Activated T-helper 2 cell treated with anti-CD3 and anti-CD28 coated beads, Interferon-gamma antibody, Interleukin-2, Interleukin-4, amounts not matched to agents 10 μg/mL and 5 μg/mL and 100 μg/mL, durations not matched to agents 14 hours and 24 hours and 36 hours (primary cell): ENCODE results near the gene ZNF536. TPM values are rescaled to one million over a fixed set of nuclear protein-coding genes. Genes with fewer than 3 reads are reported as not detected.
"Not testable (repeated sequence)": the region's sequence is repeated elsewhere in the genome, so short reads cannot be mapped to it uniquely, and the experiment has no call there.

Experiments
- DNase-seq: peaks from one replicate; pipeline ENCODE4 v3.0.0; 2021; ENCODE audit warnings: low spot score
- H3K27ac Mint-ChIP-seq: one replicate; pipeline ENCODE4 v1.8.0; 2021; ENCODE audit warnings: mixed read lengths
- H3K27me3 Mint-ChIP-seq: one replicate; pipeline ENCODE4 v1.8.0; 2021; ENCODE audit warnings: low read depth, mixed read lengths
- H3K36me3 Mint-ChIP-seq: one replicate; pipeline ENCODE4 v1.8.0; 2021; ENCODE audit warnings: low read depth, mixed read lengths
- H3K4me1 Mint-ChIP-seq: one replicate; pipeline ENCODE4 v1.8.0; 2021; ENCODE audit warnings: low read depth, mixed read lengths
- H3K4me3 Mint-ChIP-seq: one replicate; pipeline ENCODE4 v1.8.0; 2021; ENCODE audit warnings: low read depth, mild to moderate bottlenecking, moderate library complexity, mixed read lengths
- H3K9me3 Mint-ChIP-seq: one replicate; pipeline ENCODE4 v1.8.0; 2021; ENCODE audit warnings: mixed read lengths
- intact Hi-C: fragments of 100-400 bp; cut with micrococcal nuclease; formaldehyde crosslinking; loops from one replicate; pipeline ENCODE4 v1.15.1; 2023
- total RNA-seq: library from RNA; stranded (reverse); gene quantifications from 2 replicates; pipeline ENCODE4 v1.2.3, GENCODE V29; 2022

Gene ZNF536
- total RNA-seq, 1 donor from 2014 or later, result not detected

GRCh38 chr19:30457484-30457883 lies 85.3 kb downstream of the ZNF536 start:
- Mint-ChIP-seq H3K9me3 (peaks cover 4% of the 10 kb centered on the region), H3K27me3 (no peaks in the 10 kb centered on the region), H3K36me3 (no peaks in the 10 kb centered on the region), H3K4me3 (no peak overlapping the region), H3K27ac (no peak overlapping the region), H3K4me1 (no peaks in the 10 kb centered on the region)
- intact Hi-C loops, result no loop called here
- DNase-seq, result no peak

DNA sequence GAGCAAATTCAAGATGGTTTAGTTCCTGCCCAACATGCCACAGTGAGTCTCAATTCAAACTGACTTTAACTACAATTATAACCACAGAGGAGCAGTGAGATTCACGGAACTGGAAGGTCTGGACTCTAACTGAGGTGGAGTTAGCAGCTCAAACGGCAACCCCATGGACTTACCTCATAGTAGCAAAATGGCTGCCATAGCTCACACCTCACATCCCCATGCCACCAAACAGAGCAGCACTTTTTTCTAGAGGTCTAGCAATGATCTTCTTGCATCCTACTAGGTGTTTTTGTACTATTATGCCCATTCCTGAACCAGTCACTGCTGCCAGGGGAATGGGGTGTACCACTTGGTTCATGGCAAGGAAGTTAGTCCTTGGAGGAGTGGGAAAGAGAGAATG lies 87.7 kb downstream of the ZNF536 start:
- Mint-ChIP-seq H3K27me3 (no peaks in the 10 kb centered on the region), H3K36me3 (no peaks in the 10 kb centered on the region), H3K4me1 (no peaks in the 10 kb centered on the region), H3K9me3 (peaks cover 4% of the 10 kb centered on the region), H3K27ac (no peak overlapping the region), H3K4me3 (no peak overlapping the region)
- no peak for DNase-seq
- intact Hi-C loops, result no loop called here

DNA sequence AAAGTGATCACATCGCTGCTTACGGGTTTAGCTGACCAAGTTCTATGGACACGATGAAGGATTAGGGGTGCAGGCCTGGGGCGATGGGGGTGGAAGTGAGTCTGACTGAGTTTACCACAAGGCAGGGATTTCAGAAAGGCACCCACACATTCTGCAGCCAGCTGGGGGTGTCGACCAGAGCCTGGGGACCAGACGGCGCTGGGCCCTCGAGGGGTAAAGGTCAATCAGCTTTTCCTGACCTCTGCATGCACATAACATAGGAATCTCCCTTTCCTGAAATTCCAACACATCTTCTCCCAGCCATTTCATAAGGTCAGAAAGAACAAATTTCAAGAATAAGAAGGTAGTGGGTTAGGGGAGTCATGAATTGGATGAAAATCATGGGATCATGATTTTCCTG lies 92.0 kb downstream of the ZNF536 start:
- H3K36me3 Mint-ChIP-seq, result no peaks in the 10 kb centered on the region
- intact Hi-C loops, result no loop called here
- peaks cover 8% of the 10 kb centered on the region for H3K9me3 Mint-ChIP-seq
- no peak overlapping the region for H3K4me3 Mint-ChIP-seq
- no peaks in the 10 kb centered on the region for H3K27me3 Mint-ChIP-seq
- DNase-seq, result no peak
- H3K4me1 Mint-ChIP-seq, result no peaks in the 10 kb centered on the region
- H3K27ac Mint-ChIP-seq, result no peak overlapping the region

DNA sequence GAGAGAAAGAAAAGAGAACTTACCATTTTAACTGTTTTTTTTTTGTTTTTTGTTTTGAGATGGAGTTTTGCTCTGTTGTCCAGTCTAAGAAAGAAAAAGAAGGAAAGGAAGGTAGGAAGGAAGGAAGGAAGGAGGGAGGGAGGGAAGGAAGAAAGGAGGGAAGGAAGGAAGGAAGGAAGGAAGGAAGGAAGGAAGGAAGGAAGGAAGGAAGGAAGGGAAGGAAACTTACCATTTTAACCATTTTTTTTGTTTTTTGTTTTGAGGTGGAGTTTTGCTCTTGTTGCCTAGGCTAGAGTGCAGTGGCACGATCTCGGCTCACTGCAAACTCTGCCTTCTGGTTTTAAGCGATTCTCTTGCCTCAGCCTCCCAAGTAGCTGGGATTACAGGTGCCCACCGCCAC lies 94.4 kb downstream of the ZNF536 start:
- H3K27me3 Mint-ChIP-seq, DNase-seq, H3K4me1 Mint-ChIP-seq, H3K36me3 Mint-ChIP-seq, H3K27ac Mint-ChIP-seq, H3K4me3 Mint-ChIP-seq, H3K9me3 Mint-ChIP-seq, intact Hi-C loops: not testable (repeated sequence)

GRCh38 chr19:30467239-30467638 lies 95.1 kb downstream of the ZNF536 start:
- Mint-ChIP-seq H3K4me1 (no peaks in the 10 kb centered on the region), H3K4me3 (no peak overlapping the region), H3K27me3 (no peaks in the 10 kb centered on the region), H3K36me3 (no peaks in the 10 kb centered on the region), H3K27ac (no peak overlapping the region), H3K9me3 (peaks cover 8% of the 10 kb centered on the region)
- no peak for DNase-seq
- intact Hi-C loops, result no loop called here

DNA sequence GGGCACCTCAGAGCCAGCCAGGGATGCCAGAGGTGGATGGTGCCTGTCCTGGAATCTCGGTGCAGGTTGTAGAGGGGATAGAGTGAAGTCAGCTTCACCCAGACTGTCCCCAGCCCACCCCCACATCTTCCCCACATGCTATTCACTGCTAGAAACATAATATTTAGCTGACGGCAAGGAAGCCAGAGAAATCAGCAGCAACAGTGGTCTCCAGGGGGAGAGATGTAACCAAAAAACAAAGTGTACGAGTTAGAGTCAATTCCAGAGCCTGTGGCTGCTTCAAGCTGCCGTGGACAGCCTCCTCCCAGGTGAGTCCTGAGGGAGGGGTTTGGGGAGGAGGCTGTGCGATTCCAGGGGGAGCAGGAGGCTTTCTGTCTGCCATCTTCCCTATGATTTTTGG lies 97.6 kb downstream of the ZNF536 start:
- no peaks in the 10 kb centered on the region for H3K27me3 Mint-ChIP-seq
- intact Hi-C loops, result no loop called here
- H3K4me1 Mint-ChIP-seq, result no peaks in the 10 kb centered on the region
- H3K4me3 Mint-ChIP-seq, result no peak overlapping the region
- no peak overlapping the region for H3K27ac Mint-ChIP-seq
- H3K9me3 Mint-ChIP-seq, result peaks cover 14% of the 10 kb centered on the region
- DNase-seq, result no peak
- H3K36me3 Mint-ChIP-seq, result no peaks in the 10 kb centered on the region

GRCh38 chr19:30471441-30471840 lies 99.3 kb downstream of the ZNF536 start:
- Mint-ChIP-seq H3K36me3 (no peaks in the 10 kb centered on the region), H3K27ac (no peak overlapping the region), H3K4me3 (no peak overlapping the region), H3K4me1 (no peaks in the 10 kb centered on the region), H3K9me3 (peaks cover 14% of the 10 kb centered on the region), H3K27me3 (no peaks in the 10 kb centered on the region)
- intact Hi-C loops, result no loop called here
- DNase-seq, result no peak

GRCh38 chr19:30473334-30473867 lies 101.2 kb downstream of the ZNF536 start:
- Mint-ChIP-seq H3K27ac (no peak overlapping the region), H3K9me3 (peaks cover 9% of the 10 kb centered on the region), H3K4me1 (no peaks in the 10 kb centered on the region), H3K36me3 (no peaks in the 10 kb centered on the region), H3K27me3 (no peaks in the 10 kb centered on the region), H3K4me3 (no peak overlapping the region)
- intact Hi-C loops, result no loop called here
- no peak for DNase-seq

DNA sequence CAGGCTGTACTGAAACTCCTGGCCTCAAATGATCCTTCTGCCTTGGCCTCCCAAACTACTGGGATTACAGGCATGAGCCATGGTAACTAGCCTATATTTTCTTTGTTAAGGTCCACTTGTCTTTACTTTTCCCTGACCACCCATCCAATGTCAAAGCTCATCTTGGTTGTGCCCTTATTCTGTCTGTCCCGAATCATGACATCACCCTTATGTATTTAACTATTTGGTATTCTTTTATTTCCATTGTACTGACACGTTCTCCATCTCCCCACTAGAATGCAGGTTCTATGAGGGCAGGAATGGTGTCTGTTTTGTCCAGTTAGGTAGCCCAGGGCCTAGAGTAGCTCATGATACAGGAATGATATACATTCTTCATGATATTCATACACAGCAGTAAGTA lies 104.8 kb downstream of the ZNF536 start:
- Mint-ChIP-seq H3K4me3 (no peak overlapping the region), H3K27ac (no peak overlapping the region), H3K36me3 (no peaks in the 10 kb centered on the region), H3K27me3 (no peaks in the 10 kb centered on the region), H3K9me3 (peaks cover 6% of the 10 kb centered on the region), H3K4me1 (no peaks in the 10 kb centered on the region)
- intact Hi-C loops, result no loop called here
- DNase-seq, result no peak

- H3K9me3 Mint-ChIP-seq, result no peaks in the 10 kb centered on the region
- DNase-seq, result no peak
- no peaks in the 10 kb centered on the region for H3K36me3 Mint-ChIP-seq
- no peaks in the 10 kb centered on the region for H3K27me3 Mint-ChIP-seq
- no peak overlapping the region for H3K4me3 Mint-ChIP-seq
- intact Hi-C loops, result no loop called here
- H3K4me1 Mint-ChIP-seq, result no peaks in the 10 kb centered on the region
- H3K27ac Mint-ChIP-seq, result no peak overlapping the region
Observed at GRCh38 chr19:30479231-30479630, 107.0 kb downstream of the ZNF536 start.

DNA sequence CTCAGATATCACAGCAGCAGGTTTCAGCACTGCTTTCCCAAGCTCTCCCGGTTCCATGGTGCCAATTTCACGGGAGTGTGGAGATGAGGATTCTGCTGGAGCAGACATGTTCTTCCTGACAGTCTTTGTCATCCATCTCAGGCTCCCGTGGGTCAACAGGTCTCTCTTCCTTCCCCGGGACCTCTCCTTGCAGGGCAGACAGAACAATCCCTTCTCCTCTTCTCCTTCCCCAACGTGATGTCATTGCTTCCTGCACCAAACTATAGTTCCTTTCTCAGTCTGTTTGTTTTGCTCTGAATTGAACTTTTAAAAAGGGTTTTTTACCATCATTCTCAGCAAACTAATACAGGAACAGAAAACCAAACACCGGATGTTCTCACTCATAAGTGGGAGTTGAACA lies 107.9 kb downstream of the ZNF536 start:
- intact Hi-C loops, result no loop called here
- Mint-ChIP-seq H3K4me3 (no peak overlapping the region), H3K9me3 (no peaks in the 10 kb centered on the region), H3K36me3 (no peaks in the 10 kb centered on the region), H3K27ac (no peak overlapping the region), H3K4me1 (no peaks in the 10 kb centered on the region), H3K27me3 (no peaks in the 10 kb centered on the region)
- no peak for DNase-seq

GRCh38 chr19:30481063-30481462 lies 108.9 kb downstream of the ZNF536 start:
- intact Hi-C loops, result no loop called here
- Mint-ChIP-seq H3K36me3 (no peaks in the 10 kb centered on the region), H3K27me3 (no peaks in the 10 kb centered on the region), H3K27ac (no peak overlapping the region), H3K4me3 (no peak overlapping the region), H3K4me1 (no peaks in the 10 kb centered on the region), H3K9me3 (no peaks in the 10 kb centered on the region)
- DNase-seq, result no peak

DNA sequence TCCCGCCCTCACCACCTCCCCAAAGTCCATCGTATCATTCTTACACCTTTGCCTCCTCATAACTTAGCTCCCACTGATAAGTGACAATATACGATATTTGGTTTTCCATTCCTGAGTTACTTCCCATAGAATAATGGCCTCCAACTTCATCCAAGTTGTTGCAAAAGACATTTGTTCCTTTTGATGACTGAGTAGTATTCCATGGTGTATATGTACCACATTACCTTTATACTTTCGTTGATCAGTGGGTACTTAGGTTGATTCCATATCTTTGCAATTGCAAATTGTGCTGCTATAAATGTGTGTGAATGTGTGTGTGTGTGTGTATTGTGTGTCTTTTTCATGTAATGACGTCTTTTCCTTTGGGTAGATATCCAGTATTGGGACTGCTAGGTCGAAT lies 109.6 kb downstream of the ZNF536 start:
- no peak for DNase-seq
- no peaks in the 10 kb centered on the region for H3K27me3 Mint-ChIP-seq
- intact Hi-C loops, result no loop called here
- H3K4me1 Mint-ChIP-seq, result no peaks in the 10 kb centered on the region
- no peaks in the 10 kb centered on the region for H3K36me3 Mint-ChIP-seq
- no peak overlapping the region for H3K4me3 Mint-ChIP-seq
- H3K9me3 Mint-ChIP-seq, result no peaks in the 10 kb centered on the region
- no peak overlapping the region for H3K27ac Mint-ChIP-seq

GRCh38 chr19:30482956-30483355 lies 110.8 kb downstream of the ZNF536 start:
- H3K4me3 Mint-ChIP-seq, result no peak overlapping the region
- no peak overlapping the region for H3K27ac Mint-ChIP-seq
- no peaks in the 10 kb centered on the region for H3K4me1 Mint-ChIP-seq
- H3K9me3 Mint-ChIP-seq, result no peaks in the 10 kb centered on the region
- H3K36me3 Mint-ChIP-seq, result no peaks in the 10 kb centered on the region
- intact Hi-C loops, result no loop called here
- no peaks in the 10 kb centered on the region for H3K27me3 Mint-ChIP-seq
- DNase-seq, result no peak
